GM23248 (cell line): ENCODE results near the gene SEC16A. TPM values are rescaled to one million over a fixed set of nuclear protein-coding genes. Genes with fewer than 3 reads are reported as not detected.

ENCODE experiments used
- DNase-seq: peaks from one replicate; pipeline ENCODE4 v3.0.0-alpha.2; 2015
- H2AFZ ChIP-seq: fragments of 200-600 bp; sonication (generic); 2 replicates; pipeline ENCODE4 v1.6.1; 2016; ENCODE audit warnings: antibody characterized with exemption
- H3F3A ChIP-seq: fragments of 200-600 bp; sonication (generic); 2 replicates; pipeline ENCODE4 v1.6.1; 2016; ENCODE audit warnings: mild to moderate bottlenecking, antibody characterized with exemption, mixed run types; ENCODE audit not compliant: insufficient read depth
- H3K27ac ChIP-seq: fragments of 200-600 bp; sonication (generic); 2 replicates; pipeline ENCODE4 v1.5.1; 2016; ENCODE audit warnings: mild to moderate bottlenecking
- H3K27me3 ChIP-seq: fragments of 200-600 bp; sonication (generic); replicated peaks from 2 replicates; pipeline ENCODE4 v1.6.1; 2016; ENCODE audit warnings: mild to moderate bottlenecking; ENCODE audit not compliant: insufficient read depth
- H3K36me3 ChIP-seq: fragments of 200-600 bp; sonication (generic); 2 replicates; pipeline ENCODE4 v1.6.1; 2016; ENCODE audit warnings: low read depth, mild to moderate bottlenecking
- H3K4me1 ChIP-seq: fragments of 200-600 bp; sonication (generic); 2 replicates; pipeline ENCODE4 v1.6.1; 2016; ENCODE audit warnings: mild to moderate bottlenecking; ENCODE audit not compliant: insufficient read depth
- H3K4me2 ChIP-seq: fragments of 200-600 bp; sonication (generic); one replicate; pipeline ENCODE4 v1.6.1; 2016; ENCODE audit warnings: mild to moderate bottlenecking; ENCODE audit not compliant: unreplicated experiment
- H3K4me3 ChIP-seq: fragments of 200-600 bp; sonication (generic); 2 replicates; pipeline ENCODE4 v1.5.1; 2016; ENCODE audit warnings: mild to moderate bottlenecking
- H3K79me2 ChIP-seq: fragments of 200-600 bp; sonication (generic); 2 replicates; pipeline ENCODE4 v1.6.1; 2016; ENCODE audit warnings: mild to moderate bottlenecking; ENCODE audit not compliant: insufficient read depth
- H3K9ac ChIP-seq: fragments of 200-600 bp; sonication (generic); 2 replicates; pipeline ENCODE4 v1.6.1; 2016; ENCODE audit warnings: mild to moderate bottlenecking
- H3K9me2 ChIP-seq: fragments of 200-600 bp; sonication (generic); 2 replicates; pipeline ENCODE4 v1.6.1; 2016; ENCODE audit warnings: mixed run types, mild to moderate bottlenecking, moderate library complexity; ENCODE audit not compliant: insufficient read depth
- H3K9me3 ChIP-seq: fragments of 200-600 bp; sonication (generic); one replicate; pipeline ENCODE4 v1.6.1; 2017; ENCODE audit warnings: low read depth
- H4K20me1 ChIP-seq: fragments of 200-600 bp; sonication (generic); 2 replicates; pipeline ENCODE4 v1.6.0; 2016; ENCODE audit not compliant: insufficient read depth
- EZH2 ChIP-seq: fragments of 200-600 bp; sonication (generic); IDR thresholded peaks from 2 replicates; pipeline ENCODE4 v1.6.1; 2018; ENCODE audit warnings: antibody characterized with exemption, mild to moderate bottlenecking; ENCODE audit not compliant: insufficient read depth, poor library complexity, severe bottlenecking
- EZH2phosphoT487 ChIP-seq: fragments of 200-600 bp; sonication (generic); IDR thresholded peaks from 2 replicates; pipeline ENCODE4 v1.6.1; 2018; ENCODE audit warnings: antibody characterized with exemption, moderate library complexity, mild to moderate bottlenecking, low read depth; ENCODE audit not compliant: insufficient read depth
- WGBS, 2 experiments: methylation state at CpG; one replicate each; pipeline ENCODE4 v1.1.6; 2015 to 2017; ENCODE audit warnings: low lambda C conversion rate in 2 of 2, low coverage in 1 of 2; ENCODE audit errors: missing lambda C conversion rate in 2 of 2; 5-methylcytosine and 5-hydroxymethylcytosine counted together
- in situ Hi-C: fragments of 300-500 bp; cut with MboI; formaldehyde crosslinking; loops from 2 replicates; pipeline ENCODE4 v1.15.0; 2020
- polyA plus RNA-seq: library from polyadenylated mRNA; unstranded; fragments of >200 nt; fragmentation: Nextera tagmentation; extraction: Ambion mirVana; gene quantifications from 2 replicates; pipeline ENCODE4 v1.2.1, GENCODE V29; 2016
- total RNA-seq: library from RNA; depleted of rRNA; stranded (reverse); fragments of >200 nt; shearing (Covaris generic); gene quantifications from 2 replicates; pipeline ENCODE4 v1.2.3, GENCODE V29; 2014

SEC16A gene
- total and polyA plus RNA-seq, 2 experiments from 2014 or later = 34.5 to 43.4 TPM

DNA sequence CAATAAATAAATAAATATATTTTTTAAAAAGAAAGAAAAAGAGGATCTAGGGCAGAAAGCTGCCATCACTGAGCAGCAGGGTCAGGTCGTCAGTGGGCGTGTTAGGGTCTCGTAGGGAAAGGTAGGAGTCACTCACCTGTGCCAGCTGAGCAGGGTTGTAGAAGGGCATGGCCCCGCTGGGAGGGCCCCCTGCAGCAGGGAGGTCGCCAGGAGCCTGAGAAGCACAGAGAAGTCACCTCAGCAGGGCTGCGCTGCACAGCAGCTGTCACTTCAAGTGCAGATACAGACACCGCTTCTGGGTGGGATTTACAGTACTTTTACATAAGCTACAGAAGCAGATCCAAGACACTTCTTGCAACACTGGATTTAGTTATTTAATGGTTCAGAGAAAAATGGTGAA lies 39.2 kb downstream of the SEC16A start:
- Histone ChIP-seq H3K9me3 (no peaks in the 10 kb centered on the region), H3F3A (peaks cover 16% of the 10 kb centered on the region), H3K36me3 (peaks cover 41% of the 10 kb centered on the region), H3K4me3 (no peak overlapping the region), H3K4me2 (no peak overlapping the region), H3K9me2 (no peaks in the 10 kb centered on the region), H3K27ac (no peak overlapping the region), H3K4me1 (no peaks in the 10 kb centered on the region), H3K9ac (no peak overlapping the region), H4K20me1 (no peaks in the 10 kb centered on the region), H3K79me2 (peaks cover 16% of the 10 kb centered on the region), H2AFZ (no peak overlapping the region), H3K27me3 (no peaks in the 10 kb centered on the region)
- TF ChIP-seq EZH2phosphoT487 (no peak), EZH2 (no peak)
- 87 to 88% methylated on average over 7 of the region's 7 CpGs for WGBS, 2 experiments
- DNase-seq = no peak
- in situ Hi-C loops = no loop called here

DNA sequence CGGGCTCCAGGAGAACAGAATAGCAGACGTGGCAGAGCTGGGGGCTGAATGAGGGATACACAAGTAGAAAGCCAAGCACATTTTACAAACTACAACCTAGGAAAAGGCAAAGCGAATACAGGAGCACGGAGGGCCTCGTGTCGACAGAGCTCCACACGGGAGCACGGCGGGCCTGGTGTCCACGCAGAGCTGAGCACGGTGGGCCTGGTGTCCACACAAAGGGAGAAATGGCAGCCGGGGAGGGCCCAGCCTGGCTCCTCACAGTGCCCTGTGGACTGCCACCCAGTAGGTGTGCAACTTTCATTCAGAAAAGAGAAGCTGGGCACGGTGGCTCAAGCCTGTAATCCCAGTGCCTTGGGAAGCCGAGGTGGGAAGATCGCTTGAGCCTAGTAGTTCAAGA lies 39.8 kb downstream of the SEC16A start:
- Histone ChIP-seq H3K79me2 (peaks cover 22% of the 10 kb centered on the region), H3K9ac (no peak overlapping the region), H3K4me2 (no peak overlapping the region), H3K27me3 (no peaks in the 10 kb centered on the region), H3K27ac (no peak overlapping the region), H2AFZ (no peak overlapping the region), H3K4me3 (no peak overlapping the region), H3F3A (peaks cover 16% of the 10 kb centered on the region), H3K4me1 (no peaks in the 10 kb centered on the region; the same call in 1 of the 2 replicates), H3K9me2 (no peaks in the 10 kb centered on the region), H3K9me3 (no peaks in the 10 kb centered on the region), H4K20me1 (no peaks in the 10 kb centered on the region), H3K36me3 (peaks cover 40% of the 10 kb centered on the region)
- in situ Hi-C loops = no loop called here
- 92 to 93% methylated on average over 15 of the region's 15 CpGs for WGBS, 2 experiments
- DNase-seq = no peak
- TF ChIP-seq EZH2phosphoT487 = no peak
- TF ChIP-seq EZH2 = no peak

- Histone ChIP-seq H3K27ac (no peak overlapping the region), H3K27me3 (no peaks in the 10 kb centered on the region), H3K9me3 (no peaks in the 10 kb centered on the region), H2AFZ (no peak overlapping the region), H3K4me1 (peaks cover 4% of the 10 kb centered on the region), H3K9ac (no peak overlapping the region), H3K4me2 (no peak overlapping the region), H4K20me1 (peaks cover under 1% of the 10 kb centered on the region; the same call in 1 of the 2 replicates), H3K4me3 (no peak overlapping the region), H3K36me3 (peaks cover 37% of the 10 kb centered on the region), H3F3A (peaks cover 16% of the 10 kb centered on the region), H3K79me2 (peaks cover 30% of the 10 kb centered on the region), H3K9me2 (no peaks in the 10 kb centered on the region)
- in situ Hi-C loops = no loop called here
- TF ChIP-seq EZH2 = no peak
- TF ChIP-seq EZH2phosphoT487 = no peak
- 58 to 66% methylated on average over 5 of the region's 5 CpGs for WGBS, 2 experiments
- no peak for DNase-seq
Observed at GRCh38 chr9:136442265-136442664, 40.6 kb downstream of the SEC16A start.

DNA sequence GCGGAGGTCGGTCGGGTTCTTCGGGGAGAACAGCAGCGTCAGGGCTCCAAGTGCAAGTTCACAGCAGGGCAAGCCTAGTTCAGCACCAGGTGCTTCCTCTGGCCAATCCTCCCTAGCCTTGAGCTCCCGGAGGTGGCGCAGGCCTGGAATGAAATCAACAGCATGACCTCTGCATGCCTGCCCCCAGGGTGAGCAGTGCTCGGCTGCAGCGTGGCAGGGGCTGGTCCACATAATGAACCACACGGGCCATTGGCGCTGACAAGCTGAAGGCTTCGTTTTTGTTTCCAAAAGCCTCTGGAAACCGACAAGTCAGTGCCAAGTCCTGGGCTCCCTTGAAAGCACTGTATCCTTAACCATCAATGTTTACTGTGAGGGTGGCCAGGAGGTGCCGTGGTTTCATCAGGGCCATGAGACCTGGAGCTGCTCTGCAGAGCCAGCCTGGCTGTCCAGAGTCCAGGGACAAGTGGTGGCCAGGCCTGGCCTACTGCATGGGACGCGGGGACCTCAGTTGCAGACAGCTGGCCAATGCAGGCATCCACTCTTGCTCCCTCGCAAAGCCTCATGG lies 41.1 kb downstream of the SEC16A start:
- H3K4me2 ChIP-seq = no peak overlapping the region
- no peak overlapping the region for H3K9ac ChIP-seq
- peaks cover 33% of the 10 kb centered on the region for H3K79me2 ChIP-seq
- peaks cover 16% of the 10 kb centered on the region for H3F3A ChIP-seq
- H3K4me3 ChIP-seq = no peak overlapping the region
- peaks cover 33% of the 10 kb centered on the region for H3K36me3 ChIP-seq
- in situ Hi-C loops = no loop called here
- TF ChIP-seq EZH2 (no peak), EZH2phosphoT487 (no peak)
- H4K20me1 ChIP-seq = peaks cover 6% of the 10 kb centered on the region; the same call in 1 of the 2 replicates
- WGBS, 2 experiments = 91% methylated on average over 17 of the region's 17 CpGs
- H3K4me1 ChIP-seq = peaks cover 9% of the 10 kb centered on the region
- H3K9me3 ChIP-seq = no peaks in the 10 kb centered on the region
- no peak overlapping the region for H3K27ac ChIP-seq
- H3K9me2 ChIP-seq = no peaks in the 10 kb centered on the region
- no peak overlapping the region for H2AFZ ChIP-seq
- H3K27me3 ChIP-seq = no peaks in the 10 kb centered on the region
- no peak for DNase-seq
